Body of pancreas (tissue), 4 donors: ENCODE measurements around the gene PPP1R9B. TPM values are rescaled to one million over a fixed set of nuclear protein-coding genes. Genes with fewer than 3 reads are reported as not detected.

Experiments
- ATAC-seq: fragments of 150-250 bp; one replicate; pipeline ENCODE4 v1.9.1; 2016
- DNase-seq, 4 donors: peaks; one replicate each; pipeline ENCODE4 v3.0.0-alpha.2; 2019
- H3K27ac ChIP-seq, 4 donors: fragments of 200-600 bp; sonication (generic); 1 replicate in 3 of 4; 2 replicates in 1 of 4; pipeline versions ENCODE4 v1.5.1 to v1.6.1; 2016 to 2019; ENCODE audit warnings: mild to moderate bottlenecking in 1 of 4, mixed read lengths in 1 of 4, moderate library complexity in 1 of 4
- H3K27me3 ChIP-seq, 2 donors: fragments of 200-600 bp; sonication (generic); one replicate each; pipeline ENCODE4 v1.6.0; 2016; ENCODE audit warnings: mild to moderate bottlenecking in 1 of 2
- H3K36me3 ChIP-seq, 2 donors: fragments of 200-600 bp; sonication (generic); replicated peaks in 1 of 2; 2 replicates each; pipeline ENCODE4 v1.5.1; 2016; ENCODE audit warnings: low read depth in 2 of 2; ENCODE audit not compliant: insufficient read depth in 1 of 2
- H3K4me1 ChIP-seq: fragments of 200-600 bp; sonication (generic); one replicate; pipeline ENCODE4 v1.6.0; 2016
- H3K4me3 ChIP-seq, 2 donors: fragments of 200-600 bp; sonication (generic); 1 replicate in 1 of 2; 2 replicates in 1 of 2; pipeline ENCODE4 v1.5.1; 2016 to 2019
- H3K9me3 ChIP-seq, 3 donors: fragments of 200-600 bp; sonication (generic); 1 replicate in 2 of 3; 2 replicates in 1 of 3; pipeline ENCODE4 v1.5.1; 2016
- CTCF ChIP-seq, 7 experiments: fragments of 450-650 bp in 4 of 7; fragments of 200-600 bp in 3 of 7; sonication (generic) in 3 of 7; IDR thresholded peaks; one replicate each; pipeline ENCODE4 v1.5.1; 2016 to 2019; ENCODE audit warnings: antibody characterized with exemption in 7 of 7
- POLR2A ChIP-seq, 3 donors: fragments of 450-650 bp; IDR thresholded peaks; one replicate each; pipeline ENCODE4 v1.6.1; 2016; ENCODE audit warnings: antibody characterized with exemption in 3 of 3, mild to moderate bottlenecking in 2 of 3
- WGBS, 2 donors: methylation state at CpG; one replicate each; pipeline ENCODE4 v1.1.5; 2017; 5-methylcytosine and 5-hydroxymethylcytosine counted together
- intact Hi-C: fragments of 100-400 bp; cut with DNase I; formaldehyde crosslinking; loops from one replicate; pipeline ENCODE4 v1.15.1; 2023
- total RNA-seq, 2 donors: library from RNA; depleted of rRNA; stranded (reverse); fragments of >200 nt; gene quantifications; one replicate each; pipeline ENCODE4 v1.1.0, GENCODE V29; 2016

The PPP1R9B gene
- total RNA-seq, 2 donors from 2014 or later = 20.0 to 31.0 TPM

GRCh38 chr17:50107790-50108414 is 42.6 kb downstream of the PPP1R9B start:
- Histone ChIP-seq H3K36me3 (peaks cover 0 to 15% of the 10 kb centered on the region in 2 donors), H3K4me3 (no peak overlapping the region), H3K27ac (no peak overlapping the region), H3K9me3 (no peaks in the 10 kb centered on the region), H3K27me3 (no peaks in the 10 kb centered on the region), H3K4me1 (peaks cover 30% of the 10 kb centered on the region)
- intact Hi-C loops = no loop called here
- TF ChIP-seq POLR2A (IDR thresholded peaks at IDR 0.05) = no peak
- no peak for TF ChIP-seq CTCF (IDR thresholded peaks at IDR 0.05)
- 88% methylated on average over 10 of the region's 10 CpGs for WGBS, 2 donors
- DNase-seq (no peak), ATAC-seq (no peak)

GRCh38 chr17:50106393-50107131 is 43.9 kb downstream of the PPP1R9B start:
- no peak overlapping the region for H3K27ac ChIP-seq
- TF ChIP-seq POLR2A (IDR thresholded peaks at IDR 0.05) = no peak
- TF ChIP-seq CTCF (IDR thresholded peaks at IDR 0.05) = no peak
- intact Hi-C loops = no loop called here
- WGBS, 2 donors = 75 to 84% methylated on average over 9 to 13 of the region's 13 CpGs
- H3K27me3 ChIP-seq = no peaks in the 10 kb centered on the region
- H3K36me3 ChIP-seq = peaks cover 0 to 15% of the 10 kb centered on the region in 2 donors
- ATAC-seq (no peak), DNase-seq (no peak)
- H3K4me3 ChIP-seq = no peak overlapping the region
- no peaks in the 10 kb centered on the region for H3K9me3 ChIP-seq
- peaks cover 33% of the 10 kb centered on the region for H3K4me1 ChIP-seq

GRCh38 chr17:50105811-50106210 is 44.7 kb downstream of the PPP1R9B start:
- 92 to 98% methylated on average over 19 to 21 of the region's 21 CpGs for WGBS, 2 donors
- no peak for TF ChIP-seq CTCF (IDR thresholded peaks at IDR 0.05)
- TF ChIP-seq POLR2A (IDR thresholded peaks at IDR 0.05) = no peak
- H3K4me3 ChIP-seq = no peak overlapping the region
- DNase-seq (no peak), ATAC-seq (no peak)
- H3K27ac ChIP-seq = no peak overlapping the region
- H3K9me3 ChIP-seq = no peaks in the 10 kb centered on the region
- no peaks in the 10 kb centered on the region for H3K27me3 ChIP-seq
- peaks cover 33% of the 10 kb centered on the region for H3K4me1 ChIP-seq
- intact Hi-C loops = no loop called here
- H3K36me3 ChIP-seq = peaks cover 0 to 15% of the 10 kb centered on the region in 2 donors

GRCh38 chr17:50103941-50104340 is 46.5 kb downstream of the PPP1R9B start:
- no peak for TF ChIP-seq POLR2A (IDR thresholded peaks at IDR 0.05)
- TF ChIP-seq CTCF (IDR thresholded peaks at IDR 0.05) = no peak
- Histone ChIP-seq H3K9me3 (no peaks in the 10 kb centered on the region), H3K4me1 (peaks cover 45% of the 10 kb centered on the region), H3K27me3 (no peaks in the 10 kb centered on the region), H3K27ac (no peak overlapping the region), H3K4me3 (no peak overlapping the region), H3K36me3 (peaks cover 0 to 15% of the 10 kb centered on the region in 2 donors)
- WGBS, 2 donors = 83 to 85% methylated on average over 3 to 4 of the region's 5 CpGs
- intact Hi-C loops = no loop called here
- DNase-seq (no peak), ATAC-seq (no peak)
